B cell (primary cell): ENCODE measurements around the gene BRMS1L.

Source experiments
- EZH2 ChIP-seq: IDR thresholded peaks from 2 replicates; pipeline ENCODE4 v1.6.1; 2012; ENCODE audit warnings: borderline replicate concordance, low read depth, mild to moderate bottlenecking, moderate library complexity, low read length; ENCODE audit not compliant: insufficient read depth, poor library complexity, severe bottlenecking
- TF ChIP-seq, protein P1 (sequence below): fragments of 200-600 bp; IDR thresholded peaks from one replicate; pipeline ENCODE4 v1.8.0; 2022; ENCODE audit warnings: antibody characterized with exemption, mild to moderate bottlenecking

DNA sequence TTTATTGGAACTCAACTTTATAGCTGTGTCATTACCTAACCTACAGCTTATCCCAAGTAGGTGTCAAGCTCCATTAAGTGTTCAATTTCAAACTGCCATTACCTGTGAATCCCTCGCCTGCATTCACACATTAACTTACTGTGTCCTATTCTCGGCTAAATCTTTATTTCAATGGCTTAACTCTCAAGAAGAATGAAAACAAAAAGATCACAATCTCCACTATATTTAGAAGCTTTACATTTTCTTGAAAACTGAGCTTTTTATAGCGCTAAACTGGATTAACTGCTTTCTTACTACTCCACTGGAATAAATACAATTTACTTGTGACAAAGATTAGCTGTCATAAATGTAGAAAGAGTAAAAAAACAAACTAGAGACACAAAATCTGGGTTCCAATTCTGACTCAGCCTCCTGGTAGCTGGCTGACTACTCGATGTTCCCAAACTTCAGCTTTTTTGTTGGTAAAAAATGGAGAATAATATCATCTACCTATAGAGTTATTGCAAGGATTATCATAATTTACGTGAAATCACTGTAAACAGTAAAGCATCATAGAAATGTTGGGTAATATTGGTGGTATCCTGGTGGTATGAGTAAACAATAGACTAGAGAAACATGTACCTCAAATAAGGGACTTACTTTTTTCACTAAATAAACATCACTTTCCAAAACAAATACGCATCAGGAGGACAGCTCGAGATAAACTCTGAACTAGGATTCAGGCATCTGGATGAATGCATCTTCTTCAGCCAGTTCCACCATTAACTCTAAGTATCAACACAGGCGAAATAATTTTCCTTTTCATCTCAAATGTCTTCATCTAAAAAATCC lies 18.8 kb upstream of the BRMS1L start:
- TF ChIP-seq, protein P1, sequence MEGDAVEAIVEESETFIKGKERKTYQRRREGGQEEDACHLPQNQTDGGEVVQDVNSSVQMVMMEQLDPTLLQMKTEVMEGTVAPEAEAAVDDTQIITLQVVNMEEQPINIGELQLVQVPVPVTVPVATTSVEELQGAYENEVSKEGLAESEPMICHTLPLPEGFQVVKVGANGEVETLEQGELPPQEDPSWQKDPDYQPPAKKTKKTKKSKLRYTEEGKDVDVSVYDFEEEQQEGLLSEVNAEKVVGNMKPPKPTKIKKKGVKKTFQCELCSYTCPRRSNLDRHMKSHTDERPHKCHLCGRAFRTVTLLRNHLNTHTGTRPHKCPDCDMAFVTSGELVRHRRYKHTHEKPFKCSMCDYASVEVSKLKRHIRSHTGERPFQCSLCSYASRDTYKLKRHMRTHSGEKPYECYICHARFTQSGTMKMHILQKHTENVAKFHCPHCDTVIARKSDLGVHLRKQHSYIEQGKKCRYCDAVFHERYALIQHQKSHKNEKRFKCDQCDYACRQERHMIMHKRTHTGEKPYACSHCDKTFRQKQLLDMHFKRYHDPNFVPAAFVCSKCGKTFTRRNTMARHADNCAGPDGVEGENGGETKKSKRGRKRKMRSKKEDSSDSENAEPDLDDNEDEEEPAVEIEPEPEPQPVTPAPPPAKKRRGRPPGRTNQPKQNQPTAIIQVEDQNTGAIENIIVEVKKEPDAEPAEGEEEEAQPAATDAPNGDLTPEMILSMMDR, result no peak
- TF ChIP-seq EZH2, result no peak
